Measurements from ENCODE around the gene SULF2. TPM values are rescaled to one million over a fixed set of nuclear protein-coding genes. Genes with fewer than 3 reads are reported as not detected.

SULF2 gene
- polyA plus RNA-seq, 3 donors = 67.5 to 79.3 (median 69.8) TPM

- DNase-seq = no peak
Measured at GRCh38 chr20:47687095-47687987, 97.9 kb downstream of the SULF2 start.

DNA sequence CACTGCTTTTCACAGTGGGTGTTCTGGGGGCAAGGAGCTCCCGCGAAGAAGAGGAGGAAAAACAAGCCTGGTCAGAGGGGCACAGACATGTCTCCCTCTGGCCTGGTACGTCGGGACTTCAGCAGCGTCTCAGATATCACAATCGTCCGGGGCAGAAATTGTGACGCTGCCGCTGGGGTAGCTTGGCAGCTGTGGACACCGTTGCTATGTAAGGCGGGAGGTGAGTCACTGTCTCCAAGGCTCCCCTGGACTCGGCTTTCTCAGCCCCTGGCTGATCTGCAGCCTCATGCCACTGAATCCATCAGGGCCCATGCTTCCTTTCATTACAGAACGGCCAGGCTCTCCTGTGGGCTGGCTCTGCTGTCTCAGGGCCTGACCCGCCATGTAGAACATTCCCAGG, 98.7 kb downstream of the SULF2 start:
- DNase-seq = peak; percentile 58

DNA sequence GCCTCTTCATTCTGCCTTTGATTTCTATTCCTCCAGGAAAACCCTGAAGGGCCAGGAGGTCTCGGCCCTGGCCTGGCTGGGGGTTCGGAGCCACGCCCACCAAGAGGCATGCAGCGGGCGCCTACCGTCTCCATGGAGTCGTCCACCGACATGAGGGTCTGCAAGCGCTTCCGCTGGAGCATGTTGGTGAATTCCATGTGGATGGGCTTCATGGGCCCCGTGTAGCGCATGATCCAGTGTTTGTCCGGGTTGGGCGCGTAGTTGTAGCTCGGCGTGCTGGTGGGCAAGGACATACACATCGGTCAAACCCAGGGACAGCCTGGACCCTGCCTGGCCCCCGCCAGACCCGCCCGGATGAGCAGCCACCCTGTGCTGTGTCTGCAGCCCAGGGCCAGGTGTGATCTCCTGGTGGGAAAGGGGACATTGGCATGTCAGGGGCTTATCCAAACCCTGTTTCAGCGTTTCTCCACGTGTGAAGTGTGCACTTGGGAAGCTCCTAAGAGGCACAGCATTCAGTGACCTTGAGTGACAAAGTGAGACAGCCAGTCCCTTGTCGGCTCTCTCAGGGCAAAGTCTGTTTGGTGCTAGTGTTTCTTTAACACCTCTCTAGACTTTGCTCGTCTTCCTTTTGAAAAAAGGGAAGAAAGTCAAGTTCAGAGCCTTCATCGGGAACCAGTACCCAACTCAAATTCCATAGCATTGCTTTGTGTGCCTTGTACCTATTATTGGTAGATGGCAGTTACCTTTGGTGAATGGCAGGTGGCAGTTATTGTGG, 100.8 kb downstream of the SULF2 start:
- DNase-seq = no peak

DNA sequence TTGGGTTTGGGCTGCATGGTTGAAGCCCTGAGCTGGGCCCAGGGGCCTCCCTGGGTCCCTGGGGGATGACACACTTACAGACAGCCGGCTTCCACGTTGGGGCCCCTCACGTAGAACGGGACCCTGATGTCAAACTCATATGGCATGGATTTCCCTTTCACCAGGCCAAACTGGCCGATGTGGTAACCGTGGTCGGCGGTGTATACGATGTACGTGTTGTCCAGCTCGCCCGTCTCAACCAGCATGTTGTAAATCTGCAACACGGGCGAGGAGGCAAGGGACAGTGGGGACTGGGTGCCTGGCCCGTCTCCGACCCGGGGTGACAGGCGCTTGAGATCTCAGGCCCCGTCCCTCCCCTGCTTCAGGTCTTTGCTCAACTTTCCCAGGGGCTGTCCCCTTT, 102.4 kb downstream of the SULF2 start:
- no peak for DNase-seq

DNA sequence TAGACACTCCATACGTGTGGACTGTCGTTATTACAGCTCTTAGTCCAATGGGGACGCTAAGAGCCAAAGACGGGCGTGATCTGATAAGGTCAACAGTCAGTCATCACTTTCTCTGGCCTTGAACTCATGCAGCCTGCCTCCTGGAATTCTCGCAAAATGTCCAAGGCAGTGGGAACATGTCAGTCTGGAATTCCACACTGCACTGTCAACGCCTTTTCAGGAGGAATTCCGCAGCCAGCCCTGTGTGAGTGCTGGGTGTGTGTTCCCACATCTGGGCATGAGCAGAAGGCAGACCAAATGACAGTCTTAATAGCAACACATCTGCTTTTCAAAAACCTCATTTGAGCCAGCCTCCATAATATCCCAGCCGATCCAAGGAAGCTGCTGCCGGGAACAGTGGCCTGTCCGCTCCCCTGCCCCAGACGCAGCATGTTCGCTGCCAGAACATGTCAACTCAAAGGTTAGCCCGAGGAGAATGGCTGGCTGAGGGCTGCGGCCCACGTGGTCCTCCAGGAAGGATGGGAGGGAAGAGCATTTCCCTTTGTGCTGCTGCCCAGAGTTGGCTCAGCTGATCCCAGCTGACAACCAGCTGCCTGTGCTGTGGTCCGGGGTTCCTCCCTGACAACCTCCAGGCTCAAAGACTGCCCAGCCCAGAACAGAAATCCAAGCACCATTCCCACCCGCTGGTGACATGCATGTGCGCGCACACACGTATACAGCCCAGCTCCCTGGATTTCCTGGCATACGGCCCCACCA, 103.1 kb downstream of the SULF2 start:
- DNase-seq = peak; percentile 51

DNA sequence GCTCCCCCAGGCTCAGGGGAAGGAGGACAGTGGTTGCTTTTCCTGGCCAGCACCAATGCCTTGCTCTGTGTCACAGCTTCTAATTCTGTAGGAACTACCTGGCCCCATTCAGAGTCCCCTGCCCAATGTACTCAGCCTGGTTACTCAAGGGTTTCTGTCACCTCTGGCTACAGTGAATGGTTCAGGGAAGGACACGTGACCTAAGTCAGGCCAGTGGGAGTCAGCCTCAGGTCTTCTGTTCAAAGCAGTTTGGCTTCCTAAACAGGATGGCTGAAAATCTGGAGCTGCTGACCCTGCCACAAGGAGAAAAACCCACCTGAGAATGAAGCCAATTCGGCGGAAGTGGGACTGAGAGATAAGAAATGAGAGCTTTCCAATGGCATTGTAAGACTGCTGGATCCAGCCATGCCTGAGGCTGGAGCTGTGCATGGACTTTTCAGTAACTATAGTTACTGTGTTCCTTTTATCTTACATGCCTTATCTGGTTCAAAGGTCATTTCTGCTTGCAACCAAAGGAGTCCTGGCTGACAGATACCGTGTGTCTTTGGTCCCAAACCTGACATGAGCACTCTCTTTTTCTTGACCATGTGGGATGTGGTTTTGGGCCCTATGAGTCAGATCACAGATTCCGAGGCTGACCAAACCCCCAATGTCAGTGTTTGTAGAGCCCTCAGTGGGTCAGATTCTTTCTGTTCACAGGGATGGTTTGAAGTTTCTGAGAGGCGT, 104.3 kb downstream of the SULF2 start:
- no peak for DNase-seq

DNA sequence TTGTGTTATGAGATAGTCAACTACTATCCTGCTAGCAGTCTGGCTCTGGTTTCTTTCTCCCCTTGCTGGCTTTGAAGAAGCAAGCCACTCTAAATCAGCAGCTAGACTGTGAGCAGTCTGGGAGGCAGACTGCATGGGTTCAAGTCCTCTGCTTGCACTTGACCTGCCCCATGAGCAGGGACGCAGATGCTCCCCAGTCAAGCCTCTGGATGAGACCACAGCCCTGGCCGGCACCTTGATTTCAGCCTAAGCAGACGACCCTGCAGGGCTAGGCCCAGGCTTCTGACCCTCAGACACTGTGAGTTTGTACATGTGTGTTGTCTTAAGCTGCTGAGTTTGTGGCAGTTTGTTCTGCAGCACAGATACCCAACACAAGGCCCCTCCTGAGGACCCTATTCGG, 105.8 kb downstream of the SULF2 start:
- DNase-seq = no peak

- no peak for DNase-seq
Measured at GRCh38 chr20:47678536-47678935, 106.7 kb downstream of the SULF2 start.

- DNase-seq = peak; percentile 45
Measured at GRCh38 chr20:47677635-47678453, 107.4 kb downstream of the SULF2 start.

DNA sequence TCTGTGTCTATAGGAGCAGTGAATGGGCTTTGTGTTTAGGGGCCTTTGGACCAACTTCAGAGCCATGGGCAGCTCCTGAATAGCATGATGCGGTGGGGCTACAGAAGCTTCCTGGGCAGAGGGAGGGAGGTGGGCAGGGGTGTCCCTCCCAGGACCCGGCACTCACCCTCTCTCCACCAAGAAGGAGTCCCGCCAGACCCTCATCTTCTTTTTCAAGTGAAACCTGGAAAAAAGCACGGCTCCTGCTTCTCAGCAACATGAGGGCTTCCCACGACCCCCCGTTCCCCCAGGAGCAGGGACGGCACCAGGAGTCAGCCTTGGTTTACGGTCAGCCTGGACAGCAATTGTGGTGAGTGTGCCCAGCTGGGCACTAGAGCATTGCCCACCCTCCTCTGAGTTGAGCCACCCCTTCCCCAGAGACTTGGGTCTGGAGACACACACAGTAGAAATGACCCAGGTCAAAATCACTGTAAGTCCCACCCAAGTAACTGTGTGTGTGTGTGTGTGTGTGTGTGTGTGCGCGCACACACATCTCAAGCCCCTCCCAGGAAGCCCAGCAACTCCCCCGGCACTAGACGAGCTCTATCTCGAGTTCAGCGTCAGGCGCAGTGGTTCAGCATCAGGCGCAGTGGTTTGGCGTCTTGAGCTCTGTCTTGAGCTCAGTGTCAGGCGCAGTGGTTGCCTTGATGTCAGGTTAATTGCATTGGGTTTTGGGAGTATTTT, 108.2 kb downstream of the SULF2 start:
- DNase-seq = no peak

DNA sequence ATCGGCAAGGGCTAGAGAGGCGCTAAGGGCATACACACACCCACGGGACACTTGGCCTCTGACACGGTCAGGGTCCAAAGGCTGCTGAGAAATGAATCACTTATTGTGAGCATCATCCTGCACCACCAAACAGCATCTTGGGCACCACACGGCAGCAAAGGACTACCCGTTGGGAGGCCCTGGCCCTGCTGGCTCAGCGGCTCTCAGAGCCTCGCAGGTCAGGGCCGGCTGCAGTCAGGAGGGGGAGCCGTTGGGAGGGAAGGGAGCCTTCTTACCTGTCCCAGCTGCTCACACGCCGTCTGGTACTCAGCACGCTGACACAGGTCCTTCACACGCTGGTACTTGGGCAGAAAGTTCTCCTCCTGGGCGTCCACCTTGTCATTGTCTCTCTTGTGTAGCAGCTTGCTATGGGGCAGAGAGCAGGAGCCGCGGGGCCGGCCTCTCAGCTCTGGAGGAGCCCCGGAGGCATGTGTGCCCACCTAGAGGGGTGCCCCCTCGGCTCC, 109.0 kb downstream of the SULF2 start:
- no peak for DNase-seq

- no peak for DNase-seq
Measured at GRCh38 chr20:47675190-47676142, 109.8 kb downstream of the SULF2 start.

GRCh38 chr20:47674686-47675085, 110.6 kb downstream of the SULF2 start:
- no peak for DNase-seq

GRCh38 chr20:47674145-47674544, 111.1 kb downstream of the SULF2 start:
- no peak for DNase-seq

GRCh38 chr20:47673671-47673955, 111.7 kb downstream of the SULF2 start:
- DNase-seq = no peak

GRCh38 chr20:47672886-47673670, 112.2 kb downstream of the SULF2 start:
- DNase-seq = no peak

GRCh38 chr20:47672166-47672565, 113.1 kb downstream of the SULF2 start:
- DNase-seq = no peak

GRCh38 chr20:47670913-47671312, 114.4 kb downstream of the SULF2 start:
- DNase-seq = no peak

Measured in renal pelvis (tissue), 4 donors.